ENCODE measurements around the gene SLC23A1.

Gene SLC23A1

DNA sequence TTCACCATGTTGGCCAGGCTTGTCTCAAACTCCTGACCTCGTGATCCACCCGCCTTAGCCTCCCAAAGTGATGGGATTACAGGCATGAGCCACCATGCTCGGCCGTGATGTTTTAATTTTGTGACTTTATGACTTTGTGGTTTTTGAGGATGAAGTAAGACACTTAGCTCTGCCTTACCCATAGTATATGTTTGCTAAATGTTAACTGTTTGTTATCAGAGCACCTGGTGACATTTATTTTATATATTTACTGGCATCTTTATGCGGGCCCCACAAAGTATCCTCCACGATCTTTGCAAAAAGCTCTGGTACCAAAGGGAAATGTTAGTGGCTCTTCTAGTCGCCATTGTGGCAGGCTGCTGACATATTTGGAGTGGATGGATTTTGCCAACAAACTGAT, 6.7 kb downstream of the SLC23A1 start:
- no peak overlapping the region for H3K4me3 ChIP-seq (ENCODE audit: low read depth, low read length)
- TF ChIP-seq, protein P1, sequence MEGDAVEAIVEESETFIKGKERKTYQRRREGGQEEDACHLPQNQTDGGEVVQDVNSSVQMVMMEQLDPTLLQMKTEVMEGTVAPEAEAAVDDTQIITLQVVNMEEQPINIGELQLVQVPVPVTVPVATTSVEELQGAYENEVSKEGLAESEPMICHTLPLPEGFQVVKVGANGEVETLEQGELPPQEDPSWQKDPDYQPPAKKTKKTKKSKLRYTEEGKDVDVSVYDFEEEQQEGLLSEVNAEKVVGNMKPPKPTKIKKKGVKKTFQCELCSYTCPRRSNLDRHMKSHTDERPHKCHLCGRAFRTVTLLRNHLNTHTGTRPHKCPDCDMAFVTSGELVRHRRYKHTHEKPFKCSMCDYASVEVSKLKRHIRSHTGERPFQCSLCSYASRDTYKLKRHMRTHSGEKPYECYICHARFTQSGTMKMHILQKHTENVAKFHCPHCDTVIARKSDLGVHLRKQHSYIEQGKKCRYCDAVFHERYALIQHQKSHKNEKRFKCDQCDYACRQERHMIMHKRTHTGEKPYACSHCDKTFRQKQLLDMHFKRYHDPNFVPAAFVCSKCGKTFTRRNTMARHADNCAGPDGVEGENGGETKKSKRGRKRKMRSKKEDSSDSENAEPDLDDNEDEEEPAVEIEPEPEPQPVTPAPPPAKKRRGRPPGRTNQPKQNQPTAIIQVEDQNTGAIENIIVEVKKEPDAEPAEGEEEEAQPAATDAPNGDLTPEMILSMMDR (IDR thresholded peaks at IDR 0.05; ENCODE audit: low read depth, low read length), result no peak

DNA sequence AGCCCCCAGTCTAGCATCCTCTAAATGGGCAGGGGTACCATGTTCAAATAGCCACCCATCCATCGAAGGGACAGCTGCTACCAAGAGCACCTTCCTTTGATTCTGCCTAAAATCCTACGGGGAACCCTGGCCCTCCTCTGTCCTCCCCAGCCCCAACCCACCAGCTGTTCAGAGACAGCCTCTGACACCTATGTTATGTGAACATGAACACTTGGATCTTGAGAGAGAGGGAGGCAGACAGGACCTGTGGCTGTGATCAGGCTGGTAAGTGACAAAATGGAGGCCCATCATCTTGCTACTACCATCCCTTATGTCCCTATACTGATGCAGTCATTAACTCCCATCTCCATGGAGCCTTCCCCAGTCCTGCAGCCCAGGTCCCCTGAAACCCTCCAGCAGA, 8.2 kb downstream of the SLC23A1 start:
- TF ChIP-seq, protein P1 (IDR thresholded peaks at IDR 0.05; ENCODE audit: low read depth, low read length), result no peak
- no peak overlapping the region for H3K4me3 ChIP-seq (ENCODE audit: low read depth, low read length)

DNA sequence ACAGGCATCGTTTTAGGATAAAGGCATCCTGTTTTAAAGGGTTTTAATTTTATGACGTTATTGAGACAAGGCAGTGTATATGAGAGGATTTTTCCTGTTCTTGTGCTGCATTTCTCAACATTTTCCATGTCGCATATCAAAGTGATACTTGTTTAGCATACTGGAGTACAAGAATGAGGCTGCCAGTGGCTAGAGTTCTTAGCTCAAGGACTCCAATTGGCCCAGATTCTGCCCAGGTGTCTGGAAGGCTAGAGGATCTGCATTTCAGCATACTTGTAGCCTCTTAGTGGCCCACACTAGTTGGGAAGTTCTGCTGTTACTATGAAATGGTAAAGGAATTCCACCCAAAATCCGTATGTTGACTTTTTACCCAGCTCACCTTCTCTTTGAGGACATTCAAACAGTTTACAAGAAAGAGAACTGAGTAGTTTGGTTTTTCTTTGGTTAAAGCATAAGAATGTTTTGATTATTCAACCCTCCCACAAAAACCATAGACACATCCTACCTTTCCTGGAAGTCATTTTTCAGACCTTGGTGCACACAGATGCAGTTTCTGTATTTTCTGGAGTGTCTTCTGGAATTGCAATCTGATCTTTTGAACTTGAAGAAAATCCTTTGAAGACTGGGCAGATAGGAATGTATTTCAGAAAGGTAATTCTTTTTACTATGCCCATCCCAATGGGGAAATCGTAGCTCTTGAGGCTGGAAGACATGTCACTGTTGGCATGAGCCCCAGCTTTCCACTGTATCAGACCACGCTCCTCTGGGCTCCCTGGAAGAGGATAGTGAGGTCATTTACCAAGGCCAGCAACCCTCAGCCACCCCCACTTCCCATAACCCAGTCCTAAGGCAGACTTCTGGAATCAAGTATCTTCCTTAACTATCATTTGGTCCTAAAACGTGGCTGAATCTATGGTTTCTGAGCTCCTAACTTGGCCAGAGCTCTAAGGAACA, 11.3 kb downstream of the SLC23A1 start:
- H3K4me3 ChIP-seq (ENCODE audit: low read depth, low read length), result no peak overlapping the region
- TF ChIP-seq, protein P1 (IDR thresholded peaks at IDR 0.05; ENCODE audit: low read depth, low read length), result no peak

DNA sequence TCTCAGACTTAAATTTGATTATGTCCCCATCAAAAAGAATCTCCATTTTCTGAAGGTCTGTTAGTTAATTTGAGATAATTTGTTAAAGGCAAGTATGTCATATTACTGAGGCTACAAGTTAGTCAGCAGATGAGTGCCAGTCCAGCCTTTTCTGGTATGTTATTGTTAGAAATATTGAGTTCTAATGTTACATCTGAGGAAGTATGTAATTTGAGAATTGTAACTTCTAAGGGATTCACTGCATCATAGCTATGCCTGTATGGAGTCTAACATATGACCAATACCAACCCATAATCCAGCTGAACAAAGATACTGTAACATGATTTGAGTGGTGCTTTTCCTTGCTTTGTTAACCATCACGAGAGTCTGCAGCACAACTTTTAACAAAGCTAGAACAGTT, 13.9 kb downstream of the SLC23A1 start:
- TF ChIP-seq, protein P1 (IDR thresholded peaks at IDR 0.05; ENCODE audit: low read depth, low read length), result no peak

DNA sequence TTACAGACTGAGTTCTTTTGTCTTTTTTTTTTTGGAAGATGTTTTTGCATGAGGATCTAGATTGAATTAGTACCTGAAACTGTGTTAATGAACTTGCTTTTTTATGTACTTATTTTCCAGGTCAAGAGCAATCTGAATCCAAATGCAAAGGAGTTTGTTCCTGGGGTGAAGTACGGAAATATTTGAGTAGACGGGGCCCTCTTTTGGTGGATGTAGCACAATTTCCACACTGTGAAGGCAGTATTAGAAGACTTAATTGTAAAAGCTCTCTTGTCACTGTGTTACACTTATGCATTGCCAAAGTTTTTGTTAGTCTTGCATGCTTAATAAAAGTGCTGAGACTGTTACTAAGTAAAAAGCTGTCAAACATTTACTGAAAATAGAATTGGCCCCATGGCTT, 14.5 kb downstream of the SLC23A1 start:
- H3K4me3 ChIP-seq (ENCODE audit: low read depth, low read length), result no peak overlapping the region
- TF ChIP-seq, protein P1 (IDR thresholded peaks at IDR 0.05; ENCODE audit: low read depth, low read length), result no peak

More for the DNA sequence above, 13.9 kb downstream of the SLC23A1 start:
- H3K4me3 ChIP-seq (ENCODE audit: low read depth, low read length), result no peak overlapping the region

DNA sequence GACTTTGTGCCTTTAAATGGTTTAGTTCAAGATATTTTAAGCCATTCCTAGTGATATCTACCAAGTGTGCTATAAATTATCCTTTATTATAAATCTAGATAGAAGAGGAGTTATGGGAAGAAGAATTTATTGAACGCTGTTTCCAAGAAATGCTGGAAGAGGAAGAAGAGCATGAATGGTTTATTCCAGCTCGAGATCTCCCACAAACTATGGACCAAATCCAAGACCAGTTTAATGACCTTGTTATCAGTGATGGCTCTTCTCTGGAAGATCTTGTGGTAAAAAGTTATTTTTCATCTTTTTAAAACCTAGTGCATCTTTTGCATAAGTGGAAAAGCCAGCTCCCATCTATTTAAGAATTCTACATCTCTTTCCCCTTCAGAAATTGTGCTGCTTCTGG, 18.6 kb downstream of the SLC23A1 start:
- H3K4me3 ChIP-seq (ENCODE audit: low read depth, low read length), result no peak overlapping the region

DNA sequence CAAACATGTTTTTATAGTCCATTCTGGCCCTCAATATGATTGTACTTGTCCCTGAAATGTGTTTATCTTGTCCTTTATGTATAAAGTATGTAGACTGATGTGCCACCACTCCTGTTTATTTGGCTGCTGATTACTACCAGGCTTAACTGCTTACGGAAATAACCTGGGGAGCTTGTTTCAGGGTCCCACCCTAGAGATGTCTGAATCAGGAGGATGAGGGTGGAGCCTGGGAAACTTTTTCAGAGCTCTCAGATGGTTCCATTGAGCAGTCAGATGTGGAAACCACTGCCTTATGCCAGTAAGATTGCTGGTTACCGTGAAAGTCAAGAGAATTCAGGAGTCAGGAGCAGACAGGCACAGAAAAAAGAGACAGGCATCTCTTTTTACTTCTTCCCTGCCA, 19.2 kb downstream of the SLC23A1 start:
- TF ChIP-seq, protein P1 (IDR thresholded peaks at IDR 0.05; ENCODE audit: low read depth, low read length), result no peak

More for the DNA sequence above, 18.6 kb downstream of the SLC23A1 start:
- TF ChIP-seq, protein P1 (IDR thresholded peaks at IDR 0.05; ENCODE audit: low read depth, low read length), result no peak

More for the DNA sequence above, 19.2 kb downstream of the SLC23A1 start:
- no peak overlapping the region for H3K4me3 ChIP-seq (ENCODE audit: low read depth, low read length)

Measured in WI38 (cell line).